Nephron progenitor cell (in vitro differentiated cells): ENCODE data around the gene PTPRD.

ENCODE experiments used
- DNase-seq: peaks from one replicate; pipeline ENCODE4 v3.0.0; 2021
- H3K27ac Mint-ChIP-seq: 2 replicates; pipeline ENCODE4 v1.8.0; 2021; ENCODE audit warnings: mild to moderate bottlenecking, moderate library complexity, mixed read lengths
- H3K27me3 Mint-ChIP-seq: 2 replicates; pipeline ENCODE4 v1.8.0; 2021; ENCODE audit warnings: mild to moderate bottlenecking, low read depth, mixed read lengths; ENCODE audit not compliant: poor library complexity
- H3K36me3 Mint-ChIP-seq: 2 replicates; pipeline ENCODE4 v1.8.0; 2021; ENCODE audit warnings: low read depth, mixed read lengths
- H3K4me1 Mint-ChIP-seq: 2 replicates; pipeline ENCODE4 v1.8.0; 2021; ENCODE audit warnings: mixed read lengths
- H3K4me3 Mint-ChIP-seq: 2 replicates; pipeline ENCODE4 v1.8.0; 2021; ENCODE audit warnings: mild to moderate bottlenecking, moderate library complexity, mixed read lengths
- H3K9me3 Mint-ChIP-seq: 2 replicates; pipeline ENCODE4 v1.8.0; 2021; ENCODE audit warnings: mild to moderate bottlenecking, moderate library complexity, mixed read lengths
- TF ChIP-seq, protein P1 (sequence below): fragments of 200-600 bp; sonication (generic); IDR thresholded peaks from 2 replicates; pipeline ENCODE4 v1.5.0; 2021; ENCODE audit warnings: antibody characterized with exemption

The PTPRD gene

GRCh38 chr9:9122230-9122875, 1490.4 kb downstream of the PTPRD start:
- no peak overlapping the region for H3K27ac Mint-ChIP-seq
- TF ChIP-seq, protein P1, sequence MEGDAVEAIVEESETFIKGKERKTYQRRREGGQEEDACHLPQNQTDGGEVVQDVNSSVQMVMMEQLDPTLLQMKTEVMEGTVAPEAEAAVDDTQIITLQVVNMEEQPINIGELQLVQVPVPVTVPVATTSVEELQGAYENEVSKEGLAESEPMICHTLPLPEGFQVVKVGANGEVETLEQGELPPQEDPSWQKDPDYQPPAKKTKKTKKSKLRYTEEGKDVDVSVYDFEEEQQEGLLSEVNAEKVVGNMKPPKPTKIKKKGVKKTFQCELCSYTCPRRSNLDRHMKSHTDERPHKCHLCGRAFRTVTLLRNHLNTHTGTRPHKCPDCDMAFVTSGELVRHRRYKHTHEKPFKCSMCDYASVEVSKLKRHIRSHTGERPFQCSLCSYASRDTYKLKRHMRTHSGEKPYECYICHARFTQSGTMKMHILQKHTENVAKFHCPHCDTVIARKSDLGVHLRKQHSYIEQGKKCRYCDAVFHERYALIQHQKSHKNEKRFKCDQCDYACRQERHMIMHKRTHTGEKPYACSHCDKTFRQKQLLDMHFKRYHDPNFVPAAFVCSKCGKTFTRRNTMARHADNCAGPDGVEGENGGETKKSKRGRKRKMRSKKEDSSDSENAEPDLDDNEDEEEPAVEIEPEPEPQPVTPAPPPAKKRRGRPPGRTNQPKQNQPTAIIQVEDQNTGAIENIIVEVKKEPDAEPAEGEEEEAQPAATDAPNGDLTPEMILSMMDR = no peak
- no peaks in the 10 kb centered on the region for H3K4me1 Mint-ChIP-seq
- no peak overlapping the region for H3K4me3 Mint-ChIP-seq
- H3K9me3 Mint-ChIP-seq = no peaks in the 10 kb centered on the region
- no peaks in the 10 kb centered on the region for H3K27me3 Mint-ChIP-seq
- no peak for DNase-seq
- no peaks in the 10 kb centered on the region for H3K36me3 Mint-ChIP-seq

DNA sequence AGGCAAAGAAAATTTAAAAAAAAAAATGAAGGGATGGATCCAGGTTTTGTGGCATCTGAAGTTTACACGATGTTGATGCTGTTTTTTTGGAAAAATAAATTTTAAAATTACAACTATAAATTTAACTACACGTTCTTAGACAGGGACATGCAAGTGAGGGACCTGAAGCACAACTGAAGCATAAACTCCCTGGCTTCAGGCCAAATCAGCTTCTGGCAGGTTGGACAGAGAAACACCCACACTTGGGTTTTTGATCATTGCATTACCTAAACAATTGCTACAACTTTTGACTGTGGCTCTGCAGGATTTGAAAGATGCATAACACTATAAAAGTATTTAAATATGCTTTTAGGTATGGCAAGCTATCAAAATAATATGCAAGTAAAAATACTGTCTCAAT, 1494.9 kb downstream of the PTPRD start:
- Mint-ChIP-seq H3K27ac (no peak overlapping the region), H3K4me3 (no peak overlapping the region), H3K9me3 (no peaks in the 10 kb centered on the region), H3K36me3 (no peaks in the 10 kb centered on the region), H3K4me1 (no peaks in the 10 kb centered on the region), H3K27me3 (peaks cover 3% of the 10 kb centered on the region)
- TF ChIP-seq, protein P1 = no peak
- no peak for DNase-seq

GRCh38 chr9:9112001-9112720, 1500.6 kb downstream of the PTPRD start:
- TF ChIP-seq, protein P1 = no peak
- Mint-ChIP-seq H3K27ac (no peak overlapping the region), H3K36me3 (no peaks in the 10 kb centered on the region), H3K4me1 (no peaks in the 10 kb centered on the region), H3K9me3 (no peaks in the 10 kb centered on the region), H3K4me3 (no peak overlapping the region), H3K27me3 (peaks cover 3% of the 10 kb centered on the region)
- no peak for DNase-seq

DNA sequence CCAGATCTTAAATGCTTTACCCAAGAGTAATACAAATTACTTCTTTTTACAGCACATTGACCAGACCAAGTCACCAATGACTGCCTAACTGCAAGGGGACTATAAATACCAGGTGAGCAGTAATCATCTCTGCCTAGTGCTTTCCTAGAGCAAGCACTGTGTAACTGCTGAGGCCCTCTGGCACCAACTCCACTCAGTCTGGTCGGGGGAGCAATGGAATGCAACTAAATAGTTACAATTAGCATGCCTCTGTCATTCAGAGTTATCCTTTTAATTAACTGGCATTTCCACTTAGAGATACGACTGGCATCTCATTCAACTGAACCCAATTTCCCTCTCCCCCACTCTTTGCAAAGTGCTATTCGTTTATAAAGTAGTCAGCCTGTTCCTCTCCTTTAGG, 1504.2 kb downstream of the PTPRD start:
- Mint-ChIP-seq H3K27ac (no peak overlapping the region), H3K36me3 (no peaks in the 10 kb centered on the region), H3K27me3 (no peaks in the 10 kb centered on the region), H3K9me3 (no peaks in the 10 kb centered on the region), H3K4me3 (no peak overlapping the region), H3K4me1 (no peaks in the 10 kb centered on the region)
- TF ChIP-seq, protein P1 = no peak
- no peak for DNase-seq

GRCh38 chr9:9102295-9102694, 1510.5 kb downstream of the PTPRD start:
- H3K9me3 Mint-ChIP-seq = no peaks in the 10 kb centered on the region
- TF ChIP-seq, protein P1 = no peak
- no peak for DNase-seq
- H3K4me1 Mint-ChIP-seq = peaks cover 18% of the 10 kb centered on the region
- no peaks in the 10 kb centered on the region for H3K36me3 Mint-ChIP-seq
- H3K4me3 Mint-ChIP-seq = no peak overlapping the region
- peak overlapping the region; percentile 34 for H3K27ac Mint-ChIP-seq
- H3K27me3 Mint-ChIP-seq = no peaks in the 10 kb centered on the region

- TF ChIP-seq, protein P1 = no peak
- H3K36me3 Mint-ChIP-seq = no peaks in the 10 kb centered on the region
- H3K4me3 Mint-ChIP-seq = no peak overlapping the region
- peaks cover 18% of the 10 kb centered on the region for H3K4me1 Mint-ChIP-seq
- H3K27me3 Mint-ChIP-seq = no peaks in the 10 kb centered on the region
- H3K27ac Mint-ChIP-seq = no peak overlapping the region
- no peak for DNase-seq
- H3K9me3 Mint-ChIP-seq = no peaks in the 10 kb centered on the region
Measured at GRCh38 chr9:9100070-9100469, 1512.7 kb downstream of the PTPRD start.
